Measurements from ENCODE around the gene RHOB.

RHOB gene

DNA sequence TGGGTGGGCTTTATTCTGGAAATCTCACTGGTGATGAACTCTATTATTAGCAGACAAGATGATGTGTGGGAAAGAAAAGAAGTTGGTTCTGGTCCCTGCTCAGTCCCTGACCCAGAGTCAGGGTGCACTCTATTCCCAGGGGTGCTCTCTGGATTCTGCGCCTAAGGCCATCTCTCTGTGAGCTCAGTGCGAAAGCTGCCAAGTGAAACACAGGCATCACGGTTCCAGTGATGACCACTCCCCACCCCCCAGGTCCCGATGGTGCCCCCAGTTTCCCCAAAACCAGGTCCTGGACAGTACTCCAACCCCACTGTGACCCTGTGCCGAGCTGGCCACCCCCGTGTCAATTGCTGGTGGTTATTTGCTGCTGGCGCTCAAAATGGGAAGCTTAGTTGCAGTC lies 30.1 kb downstream of the RHOB start:
- H3K4me1 ChIP-seq (ENCODE audit: control insufficient read depth, low read length) = peaks cover 8% of the 10 kb centered on the region
- no peaks in the 10 kb centered on the region for H3K9me2 ChIP-seq (replicated peaks; ENCODE audit: control insufficient read depth, low read length)
- H3K27ac ChIP-seq (ENCODE audit: low read depth, low read length) = no peak overlapping the region
- no peaks in the 10 kb centered on the region for H3F3A ChIP-seq (ENCODE audit: control insufficient read depth, insufficient read depth)
- H4K20me1 ChIP-seq (ENCODE audit: control insufficient read depth, insufficient read depth, low read depth, low read length) = no peaks in the 10 kb centered on the region
- no peaks in the 10 kb centered on the region for H3K36me3 ChIP-seq (ENCODE audit: control insufficient read depth, low read length)
- TF ChIP-seq CTCF (IDR thresholded peaks at IDR 0.05; ENCODE audit: low read depth, low read length, poor library complexity, severe bottlenecking) (no peak), EZH2phosphoT487 (IDR thresholded peaks at IDR 0.05; ENCODE audit: borderline replicate concordance, low read length) (no peak)
- H3K27me3 ChIP-seq (ENCODE audit: control insufficient read depth, low read length) = no peaks in the 10 kb centered on the region; the same call in 1 of the 2 replicates
- no peaks in the 10 kb centered on the region for H3K9me3 ChIP-seq (ENCODE audit: control insufficient read depth, insufficient read depth, low read length)
- no peak overlapping the region for H3K4me2 ChIP-seq (ENCODE audit: low read length)
- H3K79me2 ChIP-seq (ENCODE audit: control insufficient read depth, low read length) = no peaks in the 10 kb centered on the region
- H3K4me3 ChIP-seq (ENCODE audit: low read length) = no peak overlapping the region

GRCh38 chr2:20478961-20479360 lies 32.1 kb downstream of the RHOB start:
- no peaks in the 10 kb centered on the region for H4K20me1 ChIP-seq (ENCODE audit: control insufficient read depth, insufficient read depth, low read depth, low read length)
- H3K4me1 ChIP-seq (ENCODE audit: control insufficient read depth, low read length) = peaks cover 8% of the 10 kb centered on the region
- no peak overlapping the region for H3K27ac ChIP-seq (ENCODE audit: low read depth, low read length)
- H3K9me3 ChIP-seq (ENCODE audit: control insufficient read depth, insufficient read depth, low read length) = no peaks in the 10 kb centered on the region
- H3K36me3 ChIP-seq (ENCODE audit: control insufficient read depth, low read length) = no peaks in the 10 kb centered on the region
- TF ChIP-seq CTCF (IDR thresholded peaks at IDR 0.05; ENCODE audit: low read depth, low read length, poor library complexity, severe bottlenecking) = no peak
- TF ChIP-seq EZH2phosphoT487 (IDR thresholded peaks at IDR 0.05; ENCODE audit: borderline replicate concordance, low read length) = no peak
- no peak overlapping the region for H3K4me2 ChIP-seq (ENCODE audit: low read length)
- no peak overlapping the region for H3K4me3 ChIP-seq (ENCODE audit: low read length)
- peaks cover 5% of the 10 kb centered on the region; the same call in 1 of the 2 replicates for H3K27me3 ChIP-seq (ENCODE audit: control insufficient read depth, low read length)
- no peaks in the 10 kb centered on the region for H3K9me2 ChIP-seq (replicated peaks; ENCODE audit: control insufficient read depth, low read length)
- no peaks in the 10 kb centered on the region for H3K79me2 ChIP-seq (ENCODE audit: control insufficient read depth, low read length)
- H3F3A ChIP-seq (ENCODE audit: control insufficient read depth, insufficient read depth) = no peaks in the 10 kb centered on the region

GRCh38 chr2:20479835-20480234 lies 33.0 kb downstream of the RHOB start:
- no peak for TF ChIP-seq CTCF (IDR thresholded peaks at IDR 0.05; ENCODE audit: low read depth, low read length, poor library complexity, severe bottlenecking)
- no peak for TF ChIP-seq EZH2phosphoT487 (IDR thresholded peaks at IDR 0.05; ENCODE audit: borderline replicate concordance, low read length)
- Histone ChIP-seq H3K79me2 (ENCODE audit: control insufficient read depth, low read length) (no peaks in the 10 kb centered on the region), H3K27ac (ENCODE audit: low read depth, low read length) (no peak overlapping the region)

More at GRCh38 chr2:20479835-20480234, 33.0 kb downstream of the RHOB start:
- Histone ChIP-seq H3K9me3 (ENCODE audit: control insufficient read depth, insufficient read depth, low read length) (no peaks in the 10 kb centered on the region), H3K4me2 (ENCODE audit: low read length) (no peak overlapping the region), H3K36me3 (ENCODE audit: control insufficient read depth, low read length) (no peaks in the 10 kb centered on the region), H4K20me1 (ENCODE audit: control insufficient read depth, insufficient read depth, low read depth, low read length) (no peaks in the 10 kb centered on the region), H3K9me2 (replicated peaks; ENCODE audit: control insufficient read depth, low read length) (no peaks in the 10 kb centered on the region), H3K4me1 (ENCODE audit: control insufficient read depth, low read length) (peaks cover under 1% of the 10 kb centered on the region), H3F3A (ENCODE audit: control insufficient read depth, insufficient read depth) (no peaks in the 10 kb centered on the region), H3K27me3 (ENCODE audit: control insufficient read depth, low read length) (peaks cover 9% of the 10 kb centered on the region), H3K4me3 (ENCODE audit: low read length) (no peak overlapping the region)
